GM23338 (cell line): ENCODE measurements around the gene KIAA2012. TPM values are rescaled to one million over a fixed set of nuclear protein-coding genes. Genes with fewer than 3 reads are reported as not detected.

ENCODE experiments used
- ATAC-seq: fragments of 200-7000 bp; cut with Tn5 transposase; 3 replicates; pipeline ENCODE4 v1.9.1; 2020
- DNase-seq: peaks from one replicate; pipeline ENCODE4 v3.0.0-alpha.2; 2015; ENCODE audit warnings: low spot score
- H2AFZ ChIP-seq: fragments of 200-600 bp; sonication (generic); 2 replicates; pipeline ENCODE4 v1.8.0; 2016; ENCODE audit warnings: antibody characterized with exemption, mild to moderate bottlenecking, moderate library complexity
- H3F3A ChIP-seq: fragments of 200-600 bp; sonication (generic); replicated peaks from 2 replicates; pipeline ENCODE4 v1.8.0; 2017; ENCODE audit warnings: antibody characterized with exemption, mixed run types, low read depth
- H3K27ac ChIP-seq: fragments of 200-600 bp; sonication (generic); 2 replicates; pipeline ENCODE4 v1.6.1; 2016; ENCODE audit warnings: low read depth
- H3K27me3 ChIP-seq: fragments of 200-600 bp; sonication (generic); 2 replicates; pipeline ENCODE4 v1.8.0; 2016; ENCODE audit warnings: mild to moderate bottlenecking, mixed run types, moderate library complexity; ENCODE audit not compliant: insufficient read depth
- H3K36me3 ChIP-seq: fragments of 200-600 bp; sonication (generic); 2 replicates; pipeline ENCODE4 v1.8.0; 2016; ENCODE audit warnings: mild to moderate bottlenecking; ENCODE audit not compliant: insufficient read depth
- H3K4me1 ChIP-seq: fragments of 200-600 bp; sonication (generic); 2 replicates; pipeline ENCODE4 v1.8.0; 2016; ENCODE audit warnings: mild to moderate bottlenecking, moderate library complexity; ENCODE audit not compliant: insufficient read depth
- H3K4me2 ChIP-seq: fragments of 200-600 bp; sonication (generic); 2 replicates; pipeline ENCODE4 v1.7.1; 2017; ENCODE audit warnings: mixed run types
- H3K4me3 ChIP-seq: fragments of 200-600 bp; sonication (generic); 2 replicates; pipeline ENCODE4 v1.6.1; 2016; ENCODE audit warnings: mixed run types
- H3K79me2 ChIP-seq: fragments of 200-600 bp; sonication (generic); replicated peaks from 2 replicates; pipeline ENCODE4 v1.8.0; 2017; ENCODE audit warnings: mild to moderate bottlenecking; ENCODE audit not compliant: insufficient read depth
- H3K9me2 ChIP-seq: fragments of 200-600 bp; sonication (generic); 2 replicates; pipeline ENCODE4 v1.8.0; 2017; ENCODE audit not compliant: insufficient read depth
- H4K20me1 ChIP-seq: fragments of 200-600 bp; sonication (generic); replicated peaks from 2 replicates; pipeline ENCODE4 v1.8.0; 2017; ENCODE audit warnings: mild to moderate bottlenecking; ENCODE audit not compliant: insufficient read depth
- H3K27ac Mint-ChIP-seq: 2 replicates; pipeline ENCODE4 v1.8.0; 2020; ENCODE audit warnings: inconsistent platforms, mild to moderate bottlenecking, moderate library complexity, mixed read lengths
- H3K27me3 Mint-ChIP-seq: 3 replicates; pipeline ENCODE4 v1.8.0; 2022; ENCODE audit warnings: low read depth, mild to moderate bottlenecking, moderate library complexity, mixed read lengths, inconsistent platforms; ENCODE audit not compliant: insufficient read depth, poor library complexity
- H3K36me3 Mint-ChIP-seq: 3 replicates; pipeline ENCODE4 v1.8.0; 2021; ENCODE audit warnings: low read depth, mild to moderate bottlenecking, inconsistent platforms, moderate library complexity, mixed read lengths
- H3K4me1 Mint-ChIP-seq: 3 replicates; pipeline ENCODE4 v1.8.0; 2020; ENCODE audit warnings: mild to moderate bottlenecking, inconsistent platforms, mixed read lengths
- H3K4me3 Mint-ChIP-seq: 3 replicates; pipeline ENCODE4 v1.8.0; 2021; ENCODE audit warnings: moderate library complexity, mild to moderate bottlenecking, inconsistent platforms, mixed read lengths
- H3K9me3 Mint-ChIP-seq: 3 replicates; pipeline ENCODE4 v1.8.0; 2020; ENCODE audit warnings: moderate library complexity, mild to moderate bottlenecking, inconsistent platforms, mixed read lengths
- CREB1 ChIP-seq: fragments of 250-450 bp; sonication (Bioruptor Pico); IDR thresholded peaks from 2 replicates; pipeline ENCODE4 v1.5.0; 2020; ENCODE audit warnings: low read depth, mild to moderate bottlenecking, moderate library complexity
- EZH2 ChIP-seq: fragments of 200-600 bp; sonication (generic); IDR thresholded peaks from one replicate; pipeline ENCODE4 v1.8.0; 2017; ENCODE audit warnings: antibody characterized with exemption, mild to moderate bottlenecking, low read depth; ENCODE audit not compliant: unreplicated experiment
- EZH2phosphoT487 ChIP-seq: fragments of 200-600 bp; sonication (generic); IDR thresholded peaks from one replicate; pipeline ENCODE4 v1.8.1; 2018; ENCODE audit warnings: antibody characterized with exemption; ENCODE audit not compliant: unreplicated experiment
- JUNB ChIP-seq: IDR thresholded peaks from one replicate; pipeline ENCODE4 v1.6.1; 2016; ENCODE audit warnings: antibody characterized with exemption; ENCODE audit not compliant: unreplicated experiment
- NANOG ChIP-seq: IDR thresholded peaks from 2 replicates; pipeline ENCODE4 v1.6.1; 2016; ENCODE audit warnings: antibody characterized with exemption, borderline replicate concordance
- POLR2AphosphoS5 ChIP-seq: IDR thresholded peaks from 2 replicates; pipeline ENCODE4 v1.6.1; 2016; ENCODE audit warnings: antibody characterized with exemption, low read depth
- STAT1 ChIP-seq: IDR thresholded peaks from one replicate; pipeline ENCODE4 v1.6.1; 2016; ENCODE audit warnings: antibody characterized with exemption; ENCODE audit not compliant: unreplicated experiment
- ZNF114 ChIP-seq: fragments of 250-450 bp; sonication (Bioruptor Pico); IDR thresholded peaks from 2 replicates; pipeline ENCODE4 v1.5.0; 2020; ENCODE audit warnings: mild to moderate bottlenecking, moderate library complexity
- ZNF331 ChIP-seq: fragments of 250-450 bp; sonication (Bioruptor Pico); IDR thresholded peaks from 2 replicates; pipeline ENCODE4 v1.5.0; 2020; ENCODE audit warnings: low read depth, mild to moderate bottlenecking, moderate library complexity
- polyA plus RNA-seq: library from polyadenylated mRNA; unstranded; fragments of >200 nt; fragmentation: Nextera tagmentation; extraction: Ambion mirVana; gene quantifications from 2 replicates; pipeline ENCODE4 v1.2.1, GENCODE V29; 2016
- total RNA-seq: library from RNA; depleted of rRNA; stranded (reverse); fragments of >200 nt; shearing (Covaris generic); gene quantifications from 2 replicates; pipeline ENCODE4 v1.2.3, GENCODE V29; 2014
- TF ChIP-seq, protein P1 (sequence below): fragments of 250-450 bp; sonication (Bioruptor Pico); IDR thresholded peaks from 2 replicates; pipeline ENCODE4 v1.5.0; 2020; ENCODE audit warnings: mild to moderate bottlenecking, moderate library complexity
- TF ChIP-seq, protein P2 (sequence below), 2 experiments: fragments of 200-600 bp in 1 of 2; sonication (generic) in 1 of 2; conservative IDR thresholded peaks; 2 replicates each; pipeline versions ENCODE4 v1.5.1 to v1.6.1; 2016 to 2017; ENCODE audit warnings: antibody characterized with exemption in 2 of 2, low read depth in 2 of 2, mild to moderate bottlenecking in 2 of 2, moderate library complexity in 1 of 2
- TF ChIP-seq, protein P3 (sequence below): IDR thresholded peaks from 2 replicates; pipeline ENCODE4 v1.6.1; 2016; ENCODE audit warnings: antibody characterized with exemption
- TF ChIP-seq, protein P4 (sequence below): IDR thresholded peaks from one replicate; pipeline ENCODE4 v1.6.1; 2018; ENCODE audit warnings: antibody characterized with exemption; ENCODE audit not compliant: unreplicated experiment

Gene KIAA2012
- total and polyA plus RNA-seq, 2 experiments from 2014 or later: 0.03 to 0.08 TPM

DNA sequence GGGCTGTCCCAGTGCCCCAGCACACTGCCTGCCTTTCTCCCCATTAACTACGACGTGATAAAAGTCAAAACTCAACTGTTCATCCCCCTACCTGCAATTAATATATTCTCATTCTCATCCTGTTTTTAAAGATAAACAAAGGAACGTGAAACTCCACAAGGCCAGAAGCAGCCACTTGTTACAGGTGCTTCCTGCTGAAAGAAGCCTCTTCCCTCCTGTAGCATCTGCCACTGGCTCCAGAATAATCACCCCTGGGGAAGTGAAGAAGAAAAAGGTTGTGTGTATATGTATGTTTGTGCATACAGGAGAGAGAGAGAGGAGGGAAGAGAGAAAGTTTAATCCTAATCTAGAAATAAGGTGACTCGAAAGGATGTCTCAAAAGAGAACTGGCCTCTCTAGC, 27.1 kb downstream of the KIAA2012 start:
- Mint-ChIP-seq H3K9me3 (no peaks in the 10 kb centered on the region), H3K36me3 (no peaks in the 10 kb centered on the region), H3K27ac (no peak overlapping the region), H3K27me3 (peaks cover 2% of the 10 kb centered on the region), H3K4me1 (peaks cover 26% of the 10 kb centered on the region), H3K4me3 (no peak overlapping the region; the same call in 2 of the 3 replicates)
- Histone ChIP-seq H3K79me2 (no peaks in the 10 kb centered on the region), H4K20me1 (no peaks in the 10 kb centered on the region), H3K4me3 (no peak overlapping the region), H3K36me3 (no peaks in the 10 kb centered on the region), H3F3A (no peaks in the 10 kb centered on the region), H3K9me2 (no peaks in the 10 kb centered on the region), H2AFZ (peak overlapping the region; percentile 44; the same call in 1 of the 2 replicates), H3K4me2 (no peak overlapping the region; the same call in 1 of the 2 replicates), H3K27ac (no peak overlapping the region), H3K4me1 (peaks cover 11% of the 10 kb centered on the region), H3K27me3 (no peaks in the 10 kb centered on the region)
- no peak for TF ChIP-seq STAT1
- TF ChIP-seq, protein P1, sequence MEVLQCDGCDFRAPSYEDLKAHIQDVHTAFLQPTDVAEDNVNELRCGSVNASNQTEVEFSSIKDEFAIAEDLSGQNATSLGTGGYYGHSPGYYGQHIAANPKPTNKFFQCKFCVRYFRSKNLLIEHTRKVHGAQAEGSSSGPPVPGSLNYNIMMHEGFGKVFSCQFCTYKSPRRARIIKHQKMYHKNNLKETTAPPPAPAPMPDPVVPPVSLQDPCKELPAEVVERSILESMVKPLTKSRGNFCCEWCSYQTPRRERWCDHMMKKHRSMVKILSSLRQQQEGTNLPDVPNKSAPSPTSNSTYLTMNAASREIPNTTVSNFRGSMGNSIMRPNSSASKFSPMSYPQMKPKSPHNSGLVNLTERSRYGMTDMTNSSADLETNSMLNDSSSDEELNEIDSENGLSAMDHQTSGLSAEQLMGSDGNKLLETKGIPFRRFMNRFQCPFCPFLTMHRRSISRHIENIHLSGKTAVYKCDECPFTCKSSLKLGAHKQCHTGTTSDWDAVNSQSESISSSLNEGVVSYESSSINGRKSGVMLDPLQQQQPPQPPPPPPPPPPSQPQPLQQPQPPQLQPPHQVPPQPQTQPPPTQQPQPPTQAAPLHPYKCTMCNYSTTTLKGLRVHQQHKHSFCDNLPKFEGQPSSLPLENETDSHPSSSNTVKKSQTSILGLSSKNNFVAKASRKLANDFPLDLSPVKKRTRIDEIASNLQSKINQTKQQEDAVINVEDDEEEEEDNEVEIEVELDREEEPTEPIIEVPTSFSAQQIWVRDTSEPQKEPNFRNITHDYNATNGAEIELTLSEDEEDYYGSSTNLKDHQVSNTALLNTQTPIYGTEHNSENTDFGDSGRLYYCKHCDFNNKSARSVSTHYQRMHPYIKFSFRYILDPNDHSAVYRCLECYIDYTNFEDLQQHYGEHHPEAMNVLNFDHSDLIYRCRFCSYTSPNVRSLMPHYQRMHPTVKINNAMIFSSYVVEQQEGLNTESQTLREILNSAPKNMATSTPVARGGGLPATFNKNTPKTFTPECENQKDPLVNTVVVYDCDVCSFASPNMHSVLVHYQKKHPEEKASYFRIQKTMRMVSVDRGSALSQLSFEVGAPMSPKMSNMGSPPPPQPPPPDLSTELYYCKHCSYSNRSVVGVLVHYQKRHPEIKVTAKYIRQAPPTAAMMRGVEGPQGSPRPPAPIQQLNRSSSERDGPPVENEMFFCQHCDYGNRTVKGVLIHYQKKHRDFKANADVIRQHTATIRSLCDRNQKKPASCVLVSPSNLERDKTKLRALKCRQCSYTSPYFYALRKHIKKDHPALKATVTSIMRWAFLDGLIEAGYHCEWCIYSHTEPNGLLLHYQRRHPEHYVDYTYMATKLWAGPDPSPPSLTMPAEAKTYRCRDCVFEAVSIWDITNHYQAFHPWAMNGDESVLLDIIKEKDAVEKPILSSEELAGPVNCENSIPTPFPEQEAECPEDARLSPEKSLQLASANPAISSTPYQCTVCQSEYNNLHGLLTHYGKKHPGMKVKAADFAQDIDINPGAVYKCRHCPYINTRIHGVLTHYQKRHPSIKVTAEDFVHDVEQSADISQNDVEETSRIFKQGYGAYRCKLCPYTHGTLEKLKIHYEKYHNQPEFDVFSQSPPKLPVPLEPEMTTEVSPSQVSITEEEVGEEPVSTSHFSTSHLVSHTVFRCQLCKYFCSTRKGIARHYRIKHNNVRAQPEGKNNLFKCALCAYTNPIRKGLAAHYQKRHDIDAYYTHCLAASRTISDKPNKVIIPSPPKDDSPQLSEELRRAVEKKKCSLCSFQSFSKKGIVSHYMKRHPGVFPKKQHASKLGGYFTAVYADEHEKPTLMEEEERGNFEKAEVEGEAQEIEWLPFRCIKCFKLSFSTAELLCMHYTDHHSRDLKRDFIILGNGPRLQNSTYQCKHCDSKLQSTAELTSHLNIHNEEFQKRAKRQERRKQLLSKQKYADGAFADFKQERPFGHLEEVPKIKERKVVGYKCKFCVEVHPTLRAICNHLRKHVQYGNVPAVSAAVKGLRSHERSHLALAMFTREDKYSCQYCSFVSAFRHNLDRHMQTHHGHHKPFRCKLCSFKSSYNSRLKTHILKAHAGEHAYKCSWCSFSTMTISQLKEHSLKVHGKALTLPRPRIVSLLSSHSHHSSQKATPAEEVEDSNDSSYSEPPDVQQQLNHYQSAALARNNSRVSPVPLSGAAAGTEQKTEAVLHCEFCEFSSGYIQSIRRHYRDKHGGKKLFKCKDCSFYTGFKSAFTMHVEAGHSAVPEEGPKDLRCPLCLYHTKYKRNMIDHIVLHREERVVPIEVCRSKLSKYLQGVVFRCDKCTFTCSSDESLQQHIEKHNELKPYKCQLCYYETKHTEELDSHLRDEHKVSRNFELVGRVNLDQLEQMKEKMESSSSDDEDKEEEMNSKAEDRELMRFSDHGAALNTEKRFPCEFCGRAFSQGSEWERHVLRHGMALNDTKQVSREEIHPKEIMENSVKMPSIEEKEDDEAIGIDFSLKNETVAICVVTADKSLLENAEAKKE (CRISPR knock-in tag): no peak
- no peak for TF ChIP-seq EZH2
- TF ChIP-seq NANOG: no peak
- TF ChIP-seq, protein P2, sequence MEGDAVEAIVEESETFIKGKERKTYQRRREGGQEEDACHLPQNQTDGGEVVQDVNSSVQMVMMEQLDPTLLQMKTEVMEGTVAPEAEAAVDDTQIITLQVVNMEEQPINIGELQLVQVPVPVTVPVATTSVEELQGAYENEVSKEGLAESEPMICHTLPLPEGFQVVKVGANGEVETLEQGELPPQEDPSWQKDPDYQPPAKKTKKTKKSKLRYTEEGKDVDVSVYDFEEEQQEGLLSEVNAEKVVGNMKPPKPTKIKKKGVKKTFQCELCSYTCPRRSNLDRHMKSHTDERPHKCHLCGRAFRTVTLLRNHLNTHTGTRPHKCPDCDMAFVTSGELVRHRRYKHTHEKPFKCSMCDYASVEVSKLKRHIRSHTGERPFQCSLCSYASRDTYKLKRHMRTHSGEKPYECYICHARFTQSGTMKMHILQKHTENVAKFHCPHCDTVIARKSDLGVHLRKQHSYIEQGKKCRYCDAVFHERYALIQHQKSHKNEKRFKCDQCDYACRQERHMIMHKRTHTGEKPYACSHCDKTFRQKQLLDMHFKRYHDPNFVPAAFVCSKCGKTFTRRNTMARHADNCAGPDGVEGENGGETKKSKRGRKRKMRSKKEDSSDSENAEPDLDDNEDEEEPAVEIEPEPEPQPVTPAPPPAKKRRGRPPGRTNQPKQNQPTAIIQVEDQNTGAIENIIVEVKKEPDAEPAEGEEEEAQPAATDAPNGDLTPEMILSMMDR (conservative IDR thresholded peaks at IDR 0.05; ENCODE audit: low read depth in 2 of 2): no peak
- no peak for TF ChIP-seq ZNF331 (CRISPR knock-in tag)
- no peak for TF ChIP-seq POLR2AphosphoS5
- TF ChIP-seq, protein P3, sequence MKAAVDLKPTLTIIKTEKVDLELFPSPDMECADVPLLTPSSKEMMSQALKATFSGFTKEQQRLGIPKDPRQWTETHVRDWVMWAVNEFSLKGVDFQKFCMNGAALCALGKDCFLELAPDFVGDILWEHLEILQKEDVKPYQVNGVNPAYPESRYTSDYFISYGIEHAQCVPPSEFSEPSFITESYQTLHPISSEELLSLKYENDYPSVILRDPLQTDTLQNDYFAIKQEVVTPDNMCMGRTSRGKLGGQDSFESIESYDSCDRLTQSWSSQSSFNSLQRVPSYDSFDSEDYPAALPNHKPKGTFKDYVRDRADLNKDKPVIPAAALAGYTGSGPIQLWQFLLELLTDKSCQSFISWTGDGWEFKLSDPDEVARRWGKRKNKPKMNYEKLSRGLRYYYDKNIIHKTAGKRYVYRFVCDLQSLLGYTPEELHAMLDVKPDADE: no peak
- TF ChIP-seq, protein P4, sequence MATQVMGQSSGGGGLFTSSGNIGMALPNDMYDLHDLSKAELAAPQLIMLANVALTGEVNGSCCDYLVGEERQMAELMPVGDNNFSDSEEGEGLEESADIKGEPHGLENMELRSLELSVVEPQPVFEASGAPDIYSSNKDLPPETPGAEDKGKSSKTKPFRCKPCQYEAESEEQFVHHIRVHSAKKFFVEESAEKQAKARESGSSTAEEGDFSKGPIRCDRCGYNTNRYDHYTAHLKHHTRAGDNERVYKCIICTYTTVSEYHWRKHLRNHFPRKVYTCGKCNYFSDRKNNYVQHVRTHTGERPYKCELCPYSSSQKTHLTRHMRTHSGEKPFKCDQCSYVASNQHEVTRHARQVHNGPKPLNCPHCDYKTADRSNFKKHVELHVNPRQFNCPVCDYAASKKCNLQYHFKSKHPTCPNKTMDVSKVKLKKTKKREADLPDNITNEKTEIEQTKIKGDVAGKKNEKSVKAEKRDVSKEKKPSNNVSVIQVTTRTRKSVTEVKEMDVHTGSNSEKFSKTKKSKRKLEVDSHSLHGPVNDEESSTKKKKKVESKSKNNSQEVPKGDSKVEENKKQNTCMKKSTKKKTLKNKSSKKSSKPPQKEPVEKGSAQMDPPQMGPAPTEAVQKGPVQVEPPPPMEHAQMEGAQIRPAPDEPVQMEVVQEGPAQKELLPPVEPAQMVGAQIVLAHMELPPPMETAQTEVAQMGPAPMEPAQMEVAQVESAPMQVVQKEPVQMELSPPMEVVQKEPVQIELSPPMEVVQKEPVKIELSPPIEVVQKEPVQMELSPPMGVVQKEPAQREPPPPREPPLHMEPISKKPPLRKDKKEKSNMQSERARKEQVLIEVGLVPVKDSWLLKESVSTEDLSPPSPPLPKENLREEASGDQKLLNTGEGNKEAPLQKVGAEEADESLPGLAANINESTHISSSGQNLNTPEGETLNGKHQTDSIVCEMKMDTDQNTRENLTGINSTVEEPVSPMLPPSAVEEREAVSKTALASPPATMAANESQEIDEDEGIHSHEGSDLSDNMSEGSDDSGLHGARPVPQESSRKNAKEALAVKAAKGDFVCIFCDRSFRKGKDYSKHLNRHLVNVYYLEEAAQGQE: no peak
- no peak for TF ChIP-seq CREB1 (CRISPR knock-in tag)
- no peak for TF ChIP-seq ZNF114
- TF ChIP-seq JUNB: no peak
- no peak for TF ChIP-seq EZH2phosphoT487
- no peak for DNase-seq
- ATAC-seq: no peak
